Gastrocnemius medialis (tissue), 4 donors: Measurements from ENCODE around the gene KRT20. TPM values are rescaled to one million over a fixed set of nuclear protein-coding genes. Genes with fewer than 3 reads are reported as not detected.
"Not testable (repeated sequence)": the region's sequence is repeated elsewhere in the genome, so short reads cannot be mapped to it uniquely, and the experiment has no call there.

Experiments used
- ATAC-seq, 2 donors: fragments of 150-250 bp; one replicate each; pipeline ENCODE4 v1.9.1; 2016
- DNase-seq, 2 donors: peaks; one replicate each; pipeline ENCODE4 v3.0.0-alpha.2; 2019
- H3K27ac ChIP-seq, 4 donors: fragments of 200-600 bp; sonication (generic); 1 replicate in 1 of 4; 2 replicates in 3 of 4; pipeline ENCODE4 v1.5.1; 2016 to 2018; ENCODE audit warnings: mild to moderate bottlenecking in 2 of 4, moderate library complexity in 1 of 4
- H3K27me3 ChIP-seq, 3 donors: fragments of 200-600 bp; sonication (generic) in 2 of 3; 1 replicate in 1 of 3; 2 replicates in 2 of 3; pipeline versions ENCODE4 v1.5.1 to v1.6.0; 2016 to 2019; ENCODE audit warnings: mild to moderate bottlenecking in 1 of 3, moderate library complexity in 1 of 3
- H3K36me3 ChIP-seq, 2 donors: fragments of 200-600 bp; sonication (generic) in 1 of 2; one replicate each; pipeline ENCODE4 v1.5.1; 2017 to 2018
- H3K4me1 ChIP-seq, 2 donors: fragments of 200-600 bp; sonication (generic) in 1 of 2; one replicate each; pipeline ENCODE4 v1.5.1; 2016 to 2017; ENCODE audit warnings: mild to moderate bottlenecking in 2 of 2
- H3K4me3 ChIP-seq, 4 donors: fragments of 200-600 bp; sonication (generic) in 3 of 4; 1 replicate in 1 of 4; 2 replicates in 3 of 4; pipeline ENCODE4 v1.5.1; 2016 to 2019; ENCODE audit warnings: mild to moderate bottlenecking in 2 of 4
- H3K9me3 ChIP-seq, 3 donors: fragments of 200-600 bp; sonication (generic) in 2 of 3; 1 replicate in 1 of 3; 2 replicates in 2 of 3; pipeline ENCODE4 v1.5.1; 2016 to 2019
- POLR2A ChIP-seq, 2 donors: fragments of 450-650 bp; IDR thresholded peaks; one replicate each; pipeline ENCODE4 v1.6.1; 2017; ENCODE audit warnings: antibody characterized with exemption in 2 of 2, mild to moderate bottlenecking in 2 of 2, moderate library complexity in 2 of 2
- in situ Hi-C, 4 donors: fragments of 200-750 bp; cut with MboI; loops; one replicate each; pipeline versions ENCODE4 v1.15.0 to v1.8.0; 2017; ENCODE audit warnings: low sequenced_read_pairs in 4 of 4
- intact Hi-C: fragments of 100-400 bp; cut with DNase I; formaldehyde crosslinking; loops from one replicate; pipeline ENCODE4 v1.15.1; 2023; ENCODE audit warnings: low total_unique reads
- total RNA-seq, 4 donors: library from RNA; depleted of rRNA; stranded (reverse); fragments of >200 nt; gene quantifications; one replicate each; pipeline versions ENCODE4 v1.1.0 to v1.2.3, GENCODE V29; 2016
- TF ChIP-seq, protein P1 (sequence below), 5 experiments: fragments of 450-650 bp in 3 of 5; fragments of 200-600 bp in 2 of 5; sonication (generic) in 2 of 5; IDR thresholded peaks in 4 of 5; conservative IDR thresholded peaks in 1 of 5; 1 replicate in 4 of 5; 2 replicates in 1 of 5; pipeline ENCODE4 v1.5.1; 2016 to 2019; ENCODE audit warnings: antibody characterized with exemption in 5 of 5, mild to moderate bottlenecking in 3 of 5, moderate library complexity in 3 of 5

Gene KRT20
- total RNA-seq, 4 donors from 2014 or later, result 2.7 TPM; not detected in 3

- Histone ChIP-seq H3K4me1 (no peaks in the 10 kb centered on the region), H3K27me3 (no peaks in the 10 kb centered on the region), H3K36me3 (no peaks in the 10 kb centered on the region), H3K27ac (no peak overlapping the region), H3K9me3 (no peaks in the 10 kb centered on the region), H3K4me3 (no peak overlapping the region)
- intact Hi-C loops, result no loop called here
- ATAC-seq (no peak), DNase-seq (no peak)
- in situ Hi-C loops, result loop anchor here in 1 of 4 donors (25.0 kb wide), 2 partner anchors 391 to 566 kb away; partner anchors contain the start of genes KRT35, KRT36, KRTAP16-1 and KRTAP17-1
- TF ChIP-seq, protein P1, sequence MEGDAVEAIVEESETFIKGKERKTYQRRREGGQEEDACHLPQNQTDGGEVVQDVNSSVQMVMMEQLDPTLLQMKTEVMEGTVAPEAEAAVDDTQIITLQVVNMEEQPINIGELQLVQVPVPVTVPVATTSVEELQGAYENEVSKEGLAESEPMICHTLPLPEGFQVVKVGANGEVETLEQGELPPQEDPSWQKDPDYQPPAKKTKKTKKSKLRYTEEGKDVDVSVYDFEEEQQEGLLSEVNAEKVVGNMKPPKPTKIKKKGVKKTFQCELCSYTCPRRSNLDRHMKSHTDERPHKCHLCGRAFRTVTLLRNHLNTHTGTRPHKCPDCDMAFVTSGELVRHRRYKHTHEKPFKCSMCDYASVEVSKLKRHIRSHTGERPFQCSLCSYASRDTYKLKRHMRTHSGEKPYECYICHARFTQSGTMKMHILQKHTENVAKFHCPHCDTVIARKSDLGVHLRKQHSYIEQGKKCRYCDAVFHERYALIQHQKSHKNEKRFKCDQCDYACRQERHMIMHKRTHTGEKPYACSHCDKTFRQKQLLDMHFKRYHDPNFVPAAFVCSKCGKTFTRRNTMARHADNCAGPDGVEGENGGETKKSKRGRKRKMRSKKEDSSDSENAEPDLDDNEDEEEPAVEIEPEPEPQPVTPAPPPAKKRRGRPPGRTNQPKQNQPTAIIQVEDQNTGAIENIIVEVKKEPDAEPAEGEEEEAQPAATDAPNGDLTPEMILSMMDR (IDR thresholded peaks at IDR 0.05 in 4 of 5, conservative IDR thresholded peaks at IDR 0.05 in 1 of 5), result no peak
- TF ChIP-seq POLR2A (IDR thresholded peaks at IDR 0.05), result no peak
These were observed 36.0 kb upstream of the KRT20 start for GRCh38 chr17:40921026-40921425.

DNA sequence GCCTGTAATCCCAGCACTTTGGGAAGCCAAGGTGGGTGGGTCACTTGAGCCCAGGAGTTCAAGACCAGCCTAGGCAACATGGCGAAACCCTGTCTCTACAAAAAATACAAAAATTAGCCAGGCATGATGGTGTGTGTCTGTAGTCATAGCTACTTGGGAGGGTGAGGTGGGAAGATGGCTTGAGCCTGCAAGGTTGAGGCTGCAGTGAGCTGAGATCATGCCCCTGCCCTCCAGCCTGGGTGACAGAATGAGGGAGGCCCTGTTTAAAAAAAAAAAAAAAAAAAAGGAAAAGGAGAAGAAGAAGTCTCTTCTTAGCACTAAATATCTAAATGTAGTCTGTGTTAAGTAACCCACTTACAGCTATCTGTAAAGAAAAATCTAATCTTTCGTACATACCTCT, 32.1 kb upstream of the KRT20 start:
- in situ Hi-C loops, result loop anchor here in 1 of 4 donors (25.0 kb wide), 2 partner anchors 395 to 570 kb away; partner anchors contain the start of genes KRT35, KRT36, KRTAP16-1 and KRTAP17-1
- H3K4me3 ChIP-seq, H3K36me3 ChIP-seq, H3K27me3 ChIP-seq, ATAC-seq, H3K4me1 ChIP-seq, intact Hi-C loops, H3K27ac ChIP-seq, H3K9me3 ChIP-seq, DNase-seq: not testable (repeated sequence)

GRCh38 chr17:40916366-40916765, 31.3 kb upstream of the KRT20 start:
- TF ChIP-seq POLR2A (IDR thresholded peaks at IDR 0.05), result no peak
- TF ChIP-seq, protein P1 (IDR thresholded peaks at IDR 0.05 in 4 of 5, conservative IDR thresholded peaks at IDR 0.05 in 1 of 5), result no peak
- ATAC-seq, result no peak
- no peaks in the 10 kb centered on the region for H3K36me3 ChIP-seq
- no peaks in the 10 kb centered on the region for H3K9me3 ChIP-seq
- no peak overlapping the region for H3K27ac ChIP-seq
- intact Hi-C loops, result no loop called here
- no peaks in the 10 kb centered on the region for H3K4me1 ChIP-seq
- H3K4me3 ChIP-seq, result no peak overlapping the region
- DNase-seq, result no peak
- in situ Hi-C loops, result loop anchor here in 1 of 4 donors (25.0 kb wide), 2 partner anchors 396 to 571 kb away; partner anchors contain the start of genes KRT35, KRT36, KRTAP16-1 and KRTAP17-1
- H3K27me3 ChIP-seq, result no peaks in the 10 kb centered on the region

GRCh38 chr17:40915721-40916256, 30.7 kb upstream of the KRT20 start:
- Histone ChIP-seq H3K9me3 (no peaks in the 10 kb centered on the region), H3K36me3 (no peaks in the 10 kb centered on the region), H3K27ac (no peak overlapping the region), H3K4me3 (no peak overlapping the region), H3K27me3 (no peaks in the 10 kb centered on the region), H3K4me1 (peaks cover 2% of the 10 kb centered on the region in 2 donors)
- TF ChIP-seq, protein P1 (IDR thresholded peaks at IDR 0.05 in 4 of 5, conservative IDR thresholded peaks at IDR 0.05 in 1 of 5), result no peak
- TF ChIP-seq POLR2A (IDR thresholded peaks at IDR 0.05), result no peak
- no peak for ATAC-seq
- in situ Hi-C loops, result loop anchor here in 1 of 4 donors (25.0 kb wide), 2 partner anchors 397 to 572 kb away; partner anchors contain the start of genes KRT35, KRT36, KRTAP16-1 and KRTAP17-1
- no peak for DNase-seq
- intact Hi-C loops, result no loop called here

- Histone ChIP-seq H3K4me1 (peaks cover 6 to 7% of the 10 kb centered on the region in 2 donors), H3K4me3 (no peak overlapping the region), H3K27me3 (no peaks in the 10 kb centered on the region), H3K36me3 (no peaks in the 10 kb centered on the region), H3K9me3 (no peaks in the 10 kb centered on the region), H3K27ac (no peak overlapping the region)
- no peak for TF ChIP-seq POLR2A (IDR thresholded peaks at IDR 0.05)
- TF ChIP-seq, protein P1 (IDR thresholded peaks at IDR 0.05 in 4 of 5, conservative IDR thresholded peaks at IDR 0.05 in 1 of 5), result no peak
- DNase-seq, result no peak
- ATAC-seq, result peak in 1 of 2 donors; percentile 51
- intact Hi-C loops, result no loop called here
- in situ Hi-C loops, result loop anchor here in 1 of 4 donors (25.0 kb wide), 2 partner anchors 397 to 572 kb away; partner anchors contain the start of genes KRT35, KRT36, KRTAP16-1 and KRTAP17-1
These were observed 30.2 kb upstream of the KRT20 start for GRCh38 chr17:40915199-40915661.
